Esophagus muscularis mucosa (tissue), 4 donors: ENCODE data around the gene KLHL30.

ENCODE experiments used
- CTCF ChIP-seq, 3 experiments: fragments of 200-600 bp in 2 of 3; fragments of 450-650 bp in 1 of 3; sonication (generic) in 2 of 3; IDR thresholded peaks; one replicate each; pipeline ENCODE4 v1.5.1; 2017 to 2019; ENCODE audit warnings: antibody characterized with exemption in 3 of 3, mild to moderate bottlenecking in 2 of 3, moderate library complexity in 1 of 3
- EP300 ChIP-seq: sonication (generic); formaldehyde crosslinking; IDR thresholded peaks from one replicate; pipeline ENCODE4 v1.6.1; 2017; ENCODE audit warnings: antibody characterized with exemption
- POLR2A ChIP-seq: fragments of 450-650 bp; IDR thresholded peaks from one replicate; pipeline ENCODE4 v1.6.1; 2017; ENCODE audit warnings: antibody characterized with exemption, moderate library complexity, mild to moderate bottlenecking, low read depth

GRCh38 chr2:238114851-238115660, 23.4 kb upstream of the KLHL30 start:
- TF ChIP-seq POLR2A (no peak), CTCF (IDR thresholded peaks at IDR 0.05) (no peak), EP300 (no peak)
